NCI-H1092 treated with DMSO at 0.1 percent for 48 hours (cell line): ENCODE results near the gene SKIDA1.

ENCODE experiments used
- DNase-seq: peaks from one replicate; lab custom pipeline; 2025; lab: John Stamatoyannopoulos, UW

The SKIDA1 gene

DNA sequence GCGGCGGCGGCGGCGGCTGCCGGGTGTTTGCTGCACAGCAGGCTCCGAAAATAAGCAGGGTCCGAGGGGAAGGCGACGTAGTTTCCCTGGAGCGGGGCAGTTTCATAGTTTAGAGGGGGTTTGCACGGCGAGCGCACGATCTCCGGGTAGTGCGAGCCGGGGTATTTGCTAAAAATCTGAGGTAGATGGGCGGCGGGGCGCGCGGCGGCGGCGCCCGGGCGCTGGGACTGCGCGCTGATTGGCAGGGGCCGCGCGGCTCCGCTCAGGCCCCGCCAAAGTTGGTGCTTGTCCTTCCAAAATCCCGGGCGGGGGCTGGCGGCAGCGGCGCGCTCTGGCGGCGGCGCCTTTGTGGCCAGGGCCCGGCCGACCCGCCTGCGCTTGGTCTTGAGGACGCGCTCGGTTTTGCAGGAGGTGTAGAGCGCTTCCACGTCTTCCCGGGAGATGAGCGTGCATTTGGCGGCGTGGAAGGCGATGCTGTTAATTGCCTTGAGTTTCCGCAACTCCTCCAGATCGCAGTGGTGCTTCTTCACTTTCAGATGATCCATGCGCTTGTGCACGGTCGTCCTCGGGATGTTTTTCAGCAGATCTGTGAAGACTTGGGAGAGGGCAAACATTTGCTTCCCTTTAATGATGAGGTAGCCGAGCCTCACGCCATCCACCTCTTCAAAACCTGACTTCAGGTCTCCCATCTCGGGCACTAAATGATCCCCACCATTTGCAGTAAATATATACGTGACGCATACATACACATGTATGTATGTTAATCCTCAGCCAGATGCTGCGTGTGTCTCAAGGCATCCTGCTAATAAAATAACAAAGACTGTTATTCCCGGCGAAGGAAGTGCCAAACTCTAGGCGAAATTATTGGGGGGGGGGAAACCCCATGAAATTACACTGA, 8.1 kb downstream of the SKIDA1 start:
- peak; percentile 35 for DNase-seq

DNA sequence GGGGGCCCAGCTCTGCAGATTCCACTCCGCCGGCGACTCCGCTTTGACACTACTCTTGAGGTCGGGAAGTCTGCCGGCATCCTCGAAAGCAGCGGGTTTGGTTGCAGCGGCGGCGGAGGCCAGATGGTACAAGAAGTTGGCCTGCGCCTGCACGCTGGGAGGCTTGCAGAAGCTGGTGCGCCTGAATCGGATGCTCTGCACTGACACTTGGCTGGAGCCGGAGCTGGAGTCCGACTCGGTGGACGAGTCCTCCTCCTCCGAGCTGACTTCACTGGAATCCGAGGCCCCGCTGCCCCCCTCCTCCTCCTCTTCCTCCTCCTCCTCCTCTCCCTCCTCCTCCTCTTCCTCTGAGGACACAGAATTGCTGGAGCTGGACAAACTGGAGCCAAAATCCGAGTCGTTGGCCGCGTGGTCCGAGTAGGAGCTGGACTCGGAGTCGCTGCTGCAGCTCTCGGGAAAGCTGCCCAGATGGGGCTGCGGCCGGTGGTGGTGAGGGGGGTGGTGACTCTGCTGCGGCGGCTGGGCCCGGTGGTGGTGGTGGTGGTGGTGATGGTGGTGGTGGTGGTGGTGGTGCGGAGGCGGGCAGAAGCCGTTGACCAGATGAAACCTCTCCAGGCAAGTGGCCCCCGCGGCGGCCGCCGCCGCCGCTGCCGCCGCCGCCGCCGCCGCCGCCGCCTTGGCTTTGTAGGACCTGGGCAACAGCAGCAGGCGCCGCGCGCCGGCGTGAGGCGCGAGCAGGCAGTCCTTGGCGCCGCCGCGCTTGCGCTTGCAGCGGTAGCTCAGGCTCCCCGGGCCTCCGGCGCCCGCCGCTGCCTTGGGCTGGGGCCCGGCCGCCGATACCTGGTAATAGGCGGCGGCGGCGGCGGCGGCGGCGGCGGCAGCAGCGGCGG, 9.0 kb downstream of the SKIDA1 start:
- DNase-seq, result no peak

DNA sequence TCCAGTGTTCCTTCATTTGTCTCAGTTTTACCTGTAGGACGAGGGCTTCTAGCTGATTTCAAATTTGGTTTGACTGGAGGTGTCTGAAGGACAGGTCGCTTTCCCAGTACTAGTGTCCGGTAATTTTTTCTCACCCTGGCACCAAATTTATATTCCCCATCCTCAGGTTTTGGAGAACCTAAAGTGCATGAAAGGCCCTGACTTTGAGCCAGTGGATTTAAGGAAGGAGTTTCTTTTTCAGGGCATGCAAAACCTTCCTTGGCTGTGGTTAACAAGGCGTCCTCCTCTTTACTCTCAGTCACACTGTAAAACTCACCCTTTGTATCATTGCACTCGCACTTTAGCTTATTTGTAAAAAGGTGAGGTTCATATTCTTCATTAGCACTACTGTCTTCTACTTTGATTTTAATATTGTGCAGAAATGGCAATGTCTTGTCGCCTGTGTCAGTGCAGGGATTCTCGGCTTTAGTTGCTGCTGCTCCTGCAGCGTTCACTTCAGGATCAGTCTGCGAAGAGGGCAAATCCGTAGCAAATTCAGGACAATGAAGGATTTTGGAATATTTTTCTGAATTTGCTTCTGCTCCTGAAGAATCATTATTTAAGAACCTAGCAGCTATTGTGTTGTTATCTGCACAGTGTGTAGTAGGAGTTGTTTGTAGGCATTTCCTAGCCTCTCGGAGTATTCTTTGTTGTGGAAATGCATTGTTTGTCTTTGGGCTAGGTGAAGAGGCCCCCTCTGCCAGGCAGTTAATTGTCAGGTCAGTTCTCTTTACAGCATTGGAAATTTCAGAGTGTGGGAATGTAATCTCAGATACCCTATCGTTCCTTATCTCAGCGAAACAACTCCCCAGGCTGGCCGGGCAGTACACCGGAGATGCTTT, 9.9 kb downstream of the SKIDA1 start:
- DNase-seq, result no peak

DNA sequence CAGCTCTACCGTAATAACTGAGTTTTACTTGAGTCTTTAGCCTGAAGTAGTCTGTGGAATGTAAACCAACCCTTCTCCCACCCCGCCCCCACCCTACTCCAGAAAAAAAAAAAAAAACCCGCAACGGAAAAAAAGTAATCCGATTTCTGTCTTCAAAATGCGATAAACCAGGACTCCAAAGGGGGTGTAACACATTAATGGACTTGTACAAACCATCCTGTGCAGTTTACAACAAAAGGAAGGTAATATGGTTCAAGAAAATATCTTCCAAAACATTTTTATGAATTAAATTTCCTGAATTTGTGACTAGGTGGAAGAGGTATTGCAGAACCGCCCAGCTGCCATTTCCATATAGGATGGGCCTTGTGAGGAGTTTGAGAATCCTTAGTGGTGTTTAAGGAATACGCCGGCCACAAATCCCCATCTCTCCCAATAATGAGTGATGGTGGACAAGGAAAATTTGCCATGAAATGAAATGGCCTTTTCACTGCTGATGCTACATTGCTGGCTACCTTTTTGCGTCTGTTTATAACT, 10.6 kb downstream of the SKIDA1 start:
- no peak for DNase-seq

DNA sequence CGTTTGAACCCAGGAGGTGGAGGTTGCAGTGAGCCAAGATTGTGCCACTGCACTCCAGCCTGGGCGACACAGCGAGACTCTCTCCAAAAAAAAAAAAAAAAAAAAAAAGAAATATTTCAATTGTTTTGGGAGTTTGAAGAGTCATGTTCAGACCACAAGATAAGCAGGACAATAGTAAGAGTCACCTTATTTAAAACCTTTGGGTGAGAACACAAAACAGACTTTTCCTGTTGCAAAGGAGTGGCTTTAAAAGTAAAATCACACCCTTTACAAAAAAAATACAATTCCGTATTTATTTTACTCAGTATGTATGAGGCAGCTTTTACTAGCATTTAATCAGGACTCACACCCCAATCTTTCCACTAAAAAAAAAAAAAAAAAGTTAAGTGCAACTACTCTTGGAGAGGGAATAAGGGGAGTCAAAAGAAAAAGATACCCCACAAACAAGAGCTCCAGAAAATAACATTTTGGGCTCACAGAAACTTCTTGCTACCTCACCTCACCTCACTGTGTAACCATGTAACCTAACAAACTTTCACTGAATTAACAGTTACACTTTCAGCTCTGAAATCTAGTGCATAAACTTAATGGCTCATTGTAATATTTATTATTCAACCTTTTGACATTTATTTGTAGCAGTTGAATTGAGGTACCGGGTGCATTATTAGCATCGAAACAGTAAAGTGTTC, 11.2 kb downstream of the SKIDA1 start:
- no peak for DNase-seq

DNA sequence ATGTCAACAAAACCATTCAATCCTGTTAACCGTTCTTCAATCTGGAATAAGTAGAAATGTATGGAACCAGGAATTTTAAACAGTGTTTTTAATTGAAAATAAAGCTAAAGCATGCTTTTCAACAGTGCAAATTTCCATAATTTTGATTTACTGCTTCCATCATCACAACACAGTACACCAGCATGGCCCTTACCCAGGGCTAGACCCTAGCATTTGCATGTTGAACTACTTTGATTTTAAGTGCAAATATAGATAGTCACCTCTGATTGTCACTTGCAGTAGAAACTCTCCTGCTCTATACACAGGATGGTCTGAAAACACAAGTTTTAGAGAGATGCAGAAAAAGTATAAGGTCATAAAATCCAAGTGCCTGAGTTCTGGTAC, 12.1 kb downstream of the SKIDA1 start:
- no peak for DNase-seq

DNA sequence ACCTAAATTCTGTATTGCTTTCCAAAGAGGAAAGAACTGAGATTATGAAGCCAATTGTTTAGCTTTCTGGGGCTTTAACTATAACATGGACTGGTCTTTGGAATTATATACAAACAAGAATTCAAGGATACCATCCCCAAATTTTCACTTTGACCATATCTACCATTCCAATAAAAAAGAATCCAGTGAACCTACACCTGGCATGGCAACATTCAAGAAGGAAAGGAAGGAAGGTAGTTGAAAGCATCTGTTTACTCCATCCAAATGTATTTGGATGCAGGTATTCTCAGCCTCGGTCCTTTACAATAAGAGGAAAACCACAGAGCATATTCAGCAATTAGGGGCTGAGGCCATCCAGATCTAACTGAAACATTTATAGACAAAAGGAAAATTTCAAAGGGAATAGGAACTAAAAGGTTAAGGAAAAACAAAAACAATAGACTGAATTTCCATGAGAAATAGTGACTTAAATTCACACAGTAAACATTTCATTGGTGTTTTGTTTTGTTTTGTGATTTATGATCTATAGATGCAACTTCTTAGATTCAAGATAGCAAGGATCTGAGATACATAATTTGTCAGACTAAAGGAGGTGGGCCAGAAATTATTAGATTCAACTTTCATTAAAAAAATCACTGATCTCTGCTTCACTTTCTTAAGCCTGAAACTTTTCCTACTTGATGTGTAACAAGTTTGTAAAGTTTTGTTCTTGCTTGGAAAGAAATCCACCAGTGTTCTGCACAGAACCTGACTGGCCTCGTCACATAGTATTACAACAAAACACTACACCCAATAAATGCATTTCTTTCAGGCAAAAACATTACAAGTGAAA, 12.7 kb downstream of the SKIDA1 start:
- DNase-seq, result no peak

DNA sequence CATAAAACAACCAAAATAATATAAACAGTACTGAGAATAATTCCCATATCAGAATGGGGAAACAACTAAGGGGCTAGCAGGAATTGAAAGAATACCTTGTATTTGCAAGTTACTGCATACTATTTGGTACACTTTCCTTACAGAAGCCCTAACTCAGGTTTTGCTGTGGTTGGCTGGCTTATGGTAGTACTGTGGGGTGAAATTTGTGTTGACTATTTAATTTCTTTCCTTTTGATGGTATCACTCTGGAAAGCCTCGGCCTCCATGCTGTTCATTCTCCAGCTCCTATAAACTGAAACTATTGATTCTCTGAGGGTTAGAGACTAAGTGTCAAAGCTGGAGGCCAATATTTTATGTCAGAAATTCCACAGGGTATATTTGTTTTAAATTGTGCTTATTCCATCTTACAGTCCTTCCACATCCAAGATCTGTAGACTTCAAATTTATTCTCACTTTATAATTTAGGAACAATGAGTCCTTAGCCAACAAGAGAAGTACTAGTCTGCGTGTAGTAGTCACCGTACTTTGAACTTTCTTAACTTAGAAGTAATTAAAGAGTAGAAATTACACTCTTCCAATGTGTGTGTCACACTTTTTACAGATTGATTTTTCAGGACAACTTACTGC, 13.4 kb downstream of the SKIDA1 start:
- no peak for DNase-seq

DNA sequence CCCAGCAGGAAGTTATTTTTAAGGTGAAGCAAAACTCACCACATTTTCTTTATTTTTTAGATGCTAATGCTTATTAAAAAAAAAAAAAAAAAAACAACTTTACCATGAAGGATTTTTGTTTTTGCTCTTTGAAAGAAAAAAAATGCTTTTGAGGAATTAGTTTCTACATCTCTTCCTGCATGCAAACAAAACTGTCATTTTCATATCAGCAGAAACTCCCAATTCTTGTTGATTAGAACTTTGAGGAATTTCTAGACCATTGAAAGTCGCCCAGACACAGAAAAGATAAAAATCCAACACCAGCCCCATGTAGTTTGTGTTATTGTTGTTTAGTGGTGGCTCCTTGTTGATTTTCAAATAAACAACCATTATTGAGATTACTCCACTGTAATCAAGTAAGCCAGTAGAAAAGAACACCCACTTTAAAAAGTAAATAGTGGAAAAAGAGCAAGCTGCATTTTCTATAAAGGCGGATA, 14.3 kb downstream of the SKIDA1 start:
- no peak for DNase-seq

DNA sequence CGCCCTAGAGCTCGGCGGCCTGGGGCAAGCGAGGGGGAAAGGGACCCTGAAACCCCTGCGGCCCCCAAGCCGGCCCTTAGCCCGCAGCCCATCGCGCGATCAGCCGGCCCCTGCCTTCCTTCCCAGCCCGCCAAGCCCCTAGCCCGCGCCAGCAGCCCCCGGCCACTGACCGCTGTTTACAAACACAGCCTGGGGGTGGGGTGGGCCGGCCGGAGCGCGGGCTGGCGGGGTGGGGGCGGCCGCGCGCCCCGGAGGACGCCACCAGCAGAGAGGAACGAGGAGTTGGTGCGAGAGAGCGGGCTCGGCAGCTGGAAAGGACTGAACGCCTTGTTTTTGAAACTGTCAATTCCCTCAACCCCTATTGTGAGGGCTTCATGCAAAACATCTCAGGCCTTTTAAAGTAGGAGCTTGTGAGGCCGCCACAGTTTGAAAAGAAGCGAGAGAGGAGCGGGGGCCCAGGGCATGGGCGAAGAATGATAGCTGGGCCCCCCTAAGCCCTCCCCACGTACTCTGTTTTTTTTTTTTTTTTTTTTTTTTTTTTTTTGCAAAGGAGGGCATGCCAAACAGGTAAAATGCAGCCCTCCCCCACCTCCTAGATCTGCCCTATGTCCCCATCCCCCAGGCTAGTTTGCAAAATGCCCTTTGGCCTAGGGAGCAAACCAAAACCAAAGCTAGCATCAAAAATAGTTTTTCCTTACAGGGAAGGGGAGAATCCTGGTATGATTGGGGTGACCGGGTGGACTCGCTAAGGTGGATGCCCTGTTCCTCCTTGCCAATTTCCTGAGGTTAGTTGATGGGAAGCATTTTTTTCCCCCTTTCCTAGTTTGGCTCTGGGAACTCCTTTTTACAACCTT, 15.0 kb downstream of the SKIDA1 start:
- no peak for DNase-seq

DNA sequence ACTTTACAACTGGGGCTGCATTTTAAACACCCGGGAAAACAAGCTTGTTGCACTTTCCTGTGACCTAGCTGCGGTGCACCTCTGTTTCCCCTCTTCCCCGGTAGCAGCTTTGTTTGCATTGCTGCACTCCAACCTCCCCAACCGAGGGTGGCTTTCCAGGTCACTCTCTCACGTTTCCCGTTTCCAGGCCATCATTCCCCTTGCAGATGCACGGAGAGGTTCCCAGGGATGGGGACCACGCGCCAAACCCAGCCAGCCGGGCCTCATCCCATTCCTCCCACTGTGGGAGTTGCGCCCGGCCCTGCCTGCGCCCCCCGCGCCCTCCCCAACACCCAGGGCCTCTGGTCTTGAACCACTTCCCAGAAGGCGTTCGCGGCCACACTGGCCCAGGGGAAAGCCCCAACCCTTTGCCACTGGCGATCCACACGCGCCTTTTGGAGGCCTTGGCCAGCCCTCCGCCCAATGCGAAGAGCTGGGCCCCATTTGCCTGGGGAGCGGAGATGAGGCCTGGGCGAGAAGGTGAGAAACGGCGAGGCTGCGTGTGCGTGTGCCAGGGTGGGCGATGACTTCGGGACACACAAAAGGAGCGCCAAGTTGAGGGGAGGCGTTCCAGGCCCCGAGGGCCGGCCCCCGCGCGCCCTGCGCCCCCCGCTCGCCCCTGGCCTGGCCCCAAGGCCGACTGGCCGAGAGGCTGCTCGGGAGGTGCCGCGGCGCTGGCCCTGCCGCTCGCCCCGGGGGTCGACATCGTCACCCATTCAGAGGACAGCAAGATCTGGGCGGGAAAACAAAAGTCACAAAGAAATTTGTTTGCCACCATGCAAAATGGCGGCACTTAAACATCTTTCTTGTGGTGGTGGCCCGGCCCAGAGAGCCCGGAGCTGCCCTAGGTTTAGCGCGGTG, 15.9 kb downstream of the SKIDA1 start:
- no peak for DNase-seq

DNA sequence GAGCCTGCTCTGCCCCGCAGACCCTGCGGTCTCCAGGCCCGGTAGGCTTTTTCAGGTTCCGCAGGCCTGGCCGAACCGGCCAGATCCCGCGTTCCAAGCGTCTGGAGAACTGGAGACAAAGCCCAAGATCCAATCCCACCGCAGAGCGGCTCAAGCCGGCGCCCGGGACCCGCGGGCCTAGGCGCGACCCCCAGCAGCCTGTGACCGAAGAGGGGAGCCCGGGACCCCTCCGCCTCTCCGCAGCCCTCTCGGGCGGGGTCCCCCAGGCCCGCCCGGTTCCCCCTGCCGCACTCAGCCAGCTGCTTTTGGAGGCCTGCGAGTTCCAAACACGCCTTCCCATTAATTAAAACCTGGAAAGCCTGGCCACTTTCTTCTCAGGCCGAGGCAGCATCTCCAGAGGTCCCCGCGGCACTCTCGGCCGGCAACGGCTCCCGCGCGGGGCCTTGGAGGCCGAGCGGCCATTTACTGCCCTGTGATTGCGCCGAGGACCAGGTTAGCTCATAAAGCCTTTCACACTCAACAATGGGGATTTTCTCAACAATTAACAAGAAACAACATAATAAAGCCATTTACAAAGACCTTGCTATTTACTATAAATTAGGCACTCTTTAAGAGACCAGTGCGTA, 16.7 kb downstream of the SKIDA1 start:
- no peak for DNase-seq

DNA sequence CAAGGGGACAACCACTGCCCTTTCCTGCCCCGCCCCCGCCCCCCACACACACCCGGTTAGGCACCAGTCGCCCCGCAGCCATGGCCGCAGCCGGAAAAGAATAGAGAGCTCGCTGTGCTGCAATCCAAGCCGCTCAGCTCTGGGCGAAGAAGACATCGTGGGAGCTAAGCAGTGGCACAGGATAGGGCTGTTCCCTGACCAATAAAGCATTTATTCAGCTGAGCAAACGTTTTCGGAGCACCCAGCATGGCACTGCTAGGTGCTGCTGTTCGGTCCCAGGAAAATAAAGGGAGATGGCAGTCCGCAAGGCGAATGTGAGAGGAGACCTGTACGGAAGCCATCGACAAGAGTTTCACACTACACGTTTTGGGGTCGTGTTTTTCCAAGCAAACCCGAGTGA, 18.3 kb downstream of the SKIDA1 start:
- DNase-seq, result no peak

DNA sequence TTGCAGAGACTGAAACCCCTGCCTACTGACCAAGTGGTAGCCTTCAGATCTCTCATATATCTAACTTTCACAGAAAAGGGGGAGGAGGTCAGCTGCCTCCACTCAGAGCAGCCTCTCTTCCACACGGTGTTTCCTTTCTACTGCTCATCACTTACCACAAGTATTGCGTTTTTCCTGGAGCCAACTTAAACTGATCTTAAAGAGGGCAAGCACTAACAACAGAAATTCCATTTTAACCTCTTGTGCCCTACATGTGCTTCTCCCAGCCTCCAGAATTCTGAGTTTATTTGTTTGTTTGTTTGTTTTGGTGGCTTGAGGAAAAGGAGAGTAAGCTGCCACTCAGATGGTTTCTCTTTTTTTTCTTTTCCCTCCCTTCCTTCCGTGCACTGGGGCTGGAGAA, 19.1 kb downstream of the SKIDA1 start:
- no peak for DNase-seq

DNA sequence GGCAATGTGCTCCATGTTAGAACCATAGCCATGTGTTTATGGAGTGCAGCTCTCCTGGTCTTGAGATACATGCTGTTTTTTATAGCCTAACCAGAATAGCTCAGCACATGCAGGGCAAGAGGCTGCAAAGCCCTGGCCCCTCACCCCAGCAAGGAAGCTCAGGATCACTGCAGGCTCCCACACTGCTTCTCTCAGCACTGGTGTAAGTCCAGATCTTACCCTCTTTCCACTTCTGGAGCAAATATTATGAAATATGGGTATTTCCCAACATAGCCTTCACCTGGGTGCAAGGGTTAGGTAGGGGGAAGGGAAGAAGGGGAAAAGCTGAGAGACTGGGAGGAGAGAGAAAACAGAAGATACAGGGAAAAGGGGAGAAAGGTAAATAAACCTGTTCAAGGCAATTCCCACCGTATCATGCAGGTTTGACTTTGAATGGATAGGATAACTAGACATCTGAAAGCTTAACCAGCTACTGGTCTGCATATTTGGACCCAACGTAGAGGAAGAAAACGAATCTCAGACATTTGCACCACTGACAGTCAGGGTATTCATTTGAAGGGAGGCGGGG, 19.7 kb downstream of the SKIDA1 start:
- no peak for DNase-seq

DNA sequence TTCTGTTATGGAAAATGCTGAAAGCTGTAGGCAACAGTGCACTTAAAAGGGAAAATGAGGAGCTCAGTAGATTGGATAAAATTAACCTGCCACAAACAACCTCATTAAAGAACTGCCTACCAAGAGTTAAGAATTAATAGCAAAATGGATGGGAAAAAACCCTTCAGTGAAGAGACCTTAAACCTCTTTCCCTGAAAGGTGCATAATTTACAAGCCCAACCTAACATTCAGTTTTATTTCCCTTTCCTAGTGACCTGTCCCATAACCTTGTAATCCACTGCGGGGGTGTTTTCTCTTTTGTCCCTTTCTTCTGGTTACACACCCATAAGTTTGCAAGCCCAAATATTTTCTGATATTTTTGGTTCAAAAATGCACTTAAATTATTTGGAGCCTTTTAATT, 21.9 kb downstream of the SKIDA1 start:
- DNase-seq, result no peak

DNA sequence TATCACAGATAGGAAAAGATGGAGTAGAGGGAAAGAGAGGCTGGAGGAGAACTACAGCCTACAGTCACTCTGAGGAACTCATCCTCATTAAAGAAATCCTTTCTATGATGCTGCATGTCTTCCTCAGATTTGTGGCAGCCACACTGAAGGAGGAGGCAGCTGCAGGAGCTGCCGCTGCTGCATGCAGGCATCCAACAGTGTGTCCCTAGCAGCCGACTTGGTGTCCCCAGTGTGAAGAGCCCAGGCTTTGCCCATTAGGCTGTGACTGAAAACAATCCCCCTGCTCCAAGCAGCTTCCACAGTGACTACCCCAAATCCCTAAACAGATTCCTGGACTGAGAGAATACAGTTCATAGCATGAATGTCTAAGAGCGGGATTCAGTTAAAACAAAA, 23.1 kb downstream of the SKIDA1 start:
- DNase-seq, result no peak
